Vagina (tissue), 2 donors: ENCODE measurements around the gene MAML2. TPM values are rescaled to one million over a fixed set of nuclear protein-coding genes. Genes with fewer than 3 reads are reported as not detected.

Experiments used
- DNase-seq, 2 donors: peaks; one replicate each; pipeline ENCODE4 v3.0.0-alpha.2; 2017; ENCODE audit errors: extremely low spot score in 2 of 2
- H3K27ac ChIP-seq: fragments of 200-600 bp; sonication (generic); one replicate; pipeline ENCODE4 v1.5.1; 2019
- H3K27me3 ChIP-seq: fragments of 200-600 bp; sonication (generic); one replicate; pipeline ENCODE4 v1.5.1; 2019
- H3K36me3 ChIP-seq, 2 donors: fragments of 200-600 bp; sonication (generic); one replicate each; pipeline ENCODE4 v1.5.1; 2017 to 2019
- H3K4me1 ChIP-seq: fragments of 200-600 bp; sonication (generic); one replicate; pipeline ENCODE4 v1.5.1; 2019
- H3K4me3 ChIP-seq, 2 donors: fragments of 200-600 bp; sonication (generic); 1 replicate in 1 of 2; 2 replicates in 1 of 2; pipeline ENCODE4 v1.5.1; 2016 to 2019
- H3K9me3 ChIP-seq: fragments of 200-600 bp; sonication (generic); one replicate; pipeline ENCODE4 v1.5.1; 2019
- CTCF ChIP-seq, 3 experiments: fragments of 450-650 bp in 2 of 3; fragments of 200-600 bp in 1 of 3; sonication (generic) in 1 of 3; IDR thresholded peaks; one replicate each; pipeline ENCODE4 v1.5.1; 2017 to 2019; ENCODE audit warnings: antibody characterized with exemption in 3 of 3, mild to moderate bottlenecking in 2 of 3, moderate library complexity in 2 of 3
- POLR2A ChIP-seq, 2 donors: fragments of 450-650 bp; IDR thresholded peaks; one replicate each; pipeline ENCODE4 v1.6.1; 2017; ENCODE audit warnings: antibody characterized with exemption in 2 of 2, mild to moderate bottlenecking in 2 of 2, moderate library complexity in 2 of 2
- POLR2AphosphoS5 ChIP-seq, 2 donors: sonication (generic); formaldehyde crosslinking; IDR thresholded peaks; one replicate each; pipeline ENCODE4 v1.9.0; 2017; ENCODE audit warnings: antibody characterized with exemption in 2 of 2, mild to moderate bottlenecking in 2 of 2, low read depth in 1 of 2; ENCODE audit not compliant: insufficient read depth in 1 of 2
- intact Hi-C: fragments of 100-400 bp; cut with DNase I; formaldehyde crosslinking; loops from one replicate; pipeline ENCODE4 v1.15.1; 2023
- total RNA-seq: library from RNA; depleted of rRNA; stranded (reverse); fragments of >200 nt; gene quantifications from one replicate; pipeline ENCODE4 v1.2.3, GENCODE V29; 2016

The MAML2 gene
- total RNA-seq, 1 donor from 2014 or later: 36.3 TPM

GRCh38 chr11:96067160-96067559 lies 275.8 kb downstream of the MAML2 start:
- Histone ChIP-seq H3K27ac (no peak overlapping the region), H3K4me3 (no peak overlapping the region), H3K4me1 (peaks cover 16% of the 10 kb centered on the region), H3K9me3 (no peaks in the 10 kb centered on the region), H3K36me3 (no peaks in the 10 kb centered on the region), H3K27me3 (no peaks in the 10 kb centered on the region)
- no peak for DNase-seq
- TF ChIP-seq POLR2A (IDR thresholded peaks at IDR 0.05) (no peak), CTCF (IDR thresholded peaks at IDR 0.05) (no peak), POLR2AphosphoS5 (IDR thresholded peaks at IDR 0.05; ENCODE audit: insufficient read depth in 1 of 2, low read depth in 1 of 2) (no peak)
- intact Hi-C loops: no loop called here

GRCh38 chr11:96065379-96065778 lies 277.6 kb downstream of the MAML2 start:
- no peaks in the 10 kb centered on the region for H3K9me3 ChIP-seq
- H3K27me3 ChIP-seq: no peaks in the 10 kb centered on the region
- no peak for TF ChIP-seq POLR2A (IDR thresholded peaks at IDR 0.05)
- no peak for TF ChIP-seq CTCF (IDR thresholded peaks at IDR 0.05)
- no peak for TF ChIP-seq POLR2AphosphoS5 (IDR thresholded peaks at IDR 0.05; ENCODE audit: insufficient read depth in 1 of 2, low read depth in 1 of 2)
- intact Hi-C loops: no loop called here
- H3K4me3 ChIP-seq: no peak overlapping the region
- H3K36me3 ChIP-seq: no peaks in the 10 kb centered on the region
- H3K4me1 ChIP-seq: peaks cover 27% of the 10 kb centered on the region
- no peak overlapping the region for H3K27ac ChIP-seq
- DNase-seq: no peak

GRCh38 chr11:96063886-96064285 lies 279.1 kb downstream of the MAML2 start:
- no peak overlapping the region for H3K27ac ChIP-seq
- intact Hi-C loops: no loop called here
- no peak overlapping the region for H3K4me3 ChIP-seq
- no peaks in the 10 kb centered on the region for H3K9me3 ChIP-seq
- no peaks in the 10 kb centered on the region for H3K36me3 ChIP-seq
- H3K4me1 ChIP-seq: peaks cover 29% of the 10 kb centered on the region
- DNase-seq: no peak
- TF ChIP-seq CTCF (IDR thresholded peaks at IDR 0.05): no peak
- TF ChIP-seq POLR2A (IDR thresholded peaks at IDR 0.05): no peak
- no peak for TF ChIP-seq POLR2AphosphoS5 (IDR thresholded peaks at IDR 0.05; ENCODE audit: insufficient read depth in 1 of 2, low read depth in 1 of 2)
- H3K27me3 ChIP-seq: no peaks in the 10 kb centered on the region

- no peak overlapping the region for H3K4me3 ChIP-seq
- DNase-seq: no peak
- H3K27ac ChIP-seq: no peak overlapping the region
- H3K27me3 ChIP-seq: no peaks in the 10 kb centered on the region
- intact Hi-C loops: no loop called here
- H3K4me1 ChIP-seq: peaks cover 29% of the 10 kb centered on the region
- no peaks in the 10 kb centered on the region for H3K36me3 ChIP-seq
- no peak for TF ChIP-seq POLR2A (IDR thresholded peaks at IDR 0.05)
- TF ChIP-seq CTCF (IDR thresholded peaks at IDR 0.05): no peak
- H3K9me3 ChIP-seq: no peaks in the 10 kb centered on the region
Observed at GRCh38 chr11:96063053-96063452, 279.9 kb downstream of the MAML2 start.

DNA sequence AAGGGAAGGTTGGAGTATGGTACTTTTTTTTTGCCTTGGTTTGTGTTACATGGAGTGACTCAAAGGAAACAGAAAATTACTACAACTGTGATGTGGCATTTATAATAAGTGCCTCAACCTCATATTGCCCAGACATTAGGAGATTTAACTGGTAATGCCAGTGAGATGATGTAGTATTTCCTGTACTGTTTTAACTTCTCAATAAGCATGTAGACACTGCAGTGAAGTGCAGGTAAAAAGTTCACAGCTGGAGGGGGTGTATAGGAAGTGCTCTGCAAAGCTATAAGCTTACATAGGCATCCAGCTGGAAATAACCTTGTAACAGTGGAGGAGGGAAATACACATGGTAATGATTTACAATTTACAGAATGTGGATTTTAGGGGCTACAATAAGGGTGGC lies 280.9 kb downstream of the MAML2 start:
- no peaks in the 10 kb centered on the region for H3K9me3 ChIP-seq
- no peaks in the 10 kb centered on the region for H3K36me3 ChIP-seq
- no peak overlapping the region for H3K27ac ChIP-seq
- H3K4me3 ChIP-seq: no peak overlapping the region
- no peaks in the 10 kb centered on the region for H3K27me3 ChIP-seq
- TF ChIP-seq POLR2AphosphoS5 (IDR thresholded peaks at IDR 0.05; ENCODE audit: insufficient read depth in 1 of 2, low read depth in 1 of 2) (no peak), POLR2A (IDR thresholded peaks at IDR 0.05) (no peak), CTCF (IDR thresholded peaks at IDR 0.05) (no peak)
- H3K4me1 ChIP-seq: peaks cover 19% of the 10 kb centered on the region
- no peak for DNase-seq
- intact Hi-C loops: no loop called here
